Fibroblast of lung (primary cell): ENCODE data around the gene DNAJC7.

Source experiments
- EZH2 ChIP-seq: IDR thresholded peaks from 2 replicates; pipeline ENCODE4 v1.5.1; 2012; ENCODE audit warnings: low read length, control low read depth, mild to moderate bottlenecking; ENCODE audit errors: missing control alignments
- TF ChIP-seq, protein P1 (sequence below), 2 donors: IDR thresholded peaks in 1 of 2; conservative IDR thresholded peaks in 1 of 2; 1 replicate in 1 of 2; 2 replicates in 1 of 2; pipeline ENCODE4 v1.5.1; 2011 to 2012; ENCODE audit warnings: low read length in 2 of 2, control low read depth in 1 of 2, inconsistent platforms in 1 of 2, low read depth in 1 of 2, mild to moderate bottlenecking in 1 of 2

DNA sequence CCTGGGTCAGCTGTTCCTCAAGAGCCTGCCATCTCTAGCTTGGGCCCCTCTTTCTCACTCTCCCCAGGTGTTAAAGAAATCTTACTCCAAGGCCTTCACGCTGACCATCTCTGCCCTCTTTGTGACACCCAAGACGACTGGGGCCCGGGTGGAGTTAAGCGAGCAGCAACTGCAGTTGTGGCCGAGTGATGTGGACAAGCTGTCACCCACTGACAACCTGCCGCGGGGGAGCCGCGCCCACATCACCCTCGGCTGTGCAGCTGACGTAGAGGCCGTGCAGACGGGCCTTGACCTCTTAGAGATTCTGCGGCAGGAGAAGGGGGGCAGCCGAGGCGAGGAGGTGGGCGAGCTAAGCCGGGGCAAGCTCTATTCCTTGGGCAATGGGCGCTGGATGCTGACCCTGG lies 43.8 kb downstream of the DNAJC7 start:
- TF ChIP-seq, protein P1, sequence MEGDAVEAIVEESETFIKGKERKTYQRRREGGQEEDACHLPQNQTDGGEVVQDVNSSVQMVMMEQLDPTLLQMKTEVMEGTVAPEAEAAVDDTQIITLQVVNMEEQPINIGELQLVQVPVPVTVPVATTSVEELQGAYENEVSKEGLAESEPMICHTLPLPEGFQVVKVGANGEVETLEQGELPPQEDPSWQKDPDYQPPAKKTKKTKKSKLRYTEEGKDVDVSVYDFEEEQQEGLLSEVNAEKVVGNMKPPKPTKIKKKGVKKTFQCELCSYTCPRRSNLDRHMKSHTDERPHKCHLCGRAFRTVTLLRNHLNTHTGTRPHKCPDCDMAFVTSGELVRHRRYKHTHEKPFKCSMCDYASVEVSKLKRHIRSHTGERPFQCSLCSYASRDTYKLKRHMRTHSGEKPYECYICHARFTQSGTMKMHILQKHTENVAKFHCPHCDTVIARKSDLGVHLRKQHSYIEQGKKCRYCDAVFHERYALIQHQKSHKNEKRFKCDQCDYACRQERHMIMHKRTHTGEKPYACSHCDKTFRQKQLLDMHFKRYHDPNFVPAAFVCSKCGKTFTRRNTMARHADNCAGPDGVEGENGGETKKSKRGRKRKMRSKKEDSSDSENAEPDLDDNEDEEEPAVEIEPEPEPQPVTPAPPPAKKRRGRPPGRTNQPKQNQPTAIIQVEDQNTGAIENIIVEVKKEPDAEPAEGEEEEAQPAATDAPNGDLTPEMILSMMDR (conservative IDR thresholded peaks at IDR 0.05 in 1 of 2, IDR thresholded peaks at IDR 0.05 in 1 of 2; ENCODE audit: low read depth in 1 of 2, low read length in 2 of 2): no peak
- TF ChIP-seq EZH2: no peak
